Measurements from ENCODE around the gene TIMM44.
"Not testable (repeated sequence)": the region's sequence is repeated elsewhere in the genome, so short reads cannot be mapped to it uniquely, and the experiment has no call there.

Gene TIMM44

DNA sequence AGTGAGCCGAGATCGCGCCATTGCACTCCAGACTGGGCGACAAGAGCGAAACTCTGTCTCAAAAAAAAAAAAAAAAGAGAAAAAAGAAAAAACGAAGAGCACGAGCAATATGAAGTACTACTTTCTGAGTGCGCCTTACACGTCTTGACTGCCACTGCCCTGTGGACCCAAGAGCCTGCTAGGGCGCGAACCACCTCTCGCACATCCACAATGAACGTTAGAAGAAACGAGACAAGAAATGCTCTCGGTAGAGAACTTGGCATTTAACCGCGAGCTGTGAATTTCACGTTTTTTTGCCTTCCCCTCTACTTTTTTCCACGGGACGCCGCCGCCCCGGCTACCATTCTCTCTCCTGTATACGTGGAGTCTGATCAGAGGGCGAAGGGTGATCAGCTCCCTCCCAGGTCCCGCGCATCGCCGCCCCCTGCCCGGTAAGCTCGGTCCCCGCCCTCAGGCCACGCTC, 454 bp downstream of the TIMM44 start:
- DNase-seq, result no peak

DNA sequence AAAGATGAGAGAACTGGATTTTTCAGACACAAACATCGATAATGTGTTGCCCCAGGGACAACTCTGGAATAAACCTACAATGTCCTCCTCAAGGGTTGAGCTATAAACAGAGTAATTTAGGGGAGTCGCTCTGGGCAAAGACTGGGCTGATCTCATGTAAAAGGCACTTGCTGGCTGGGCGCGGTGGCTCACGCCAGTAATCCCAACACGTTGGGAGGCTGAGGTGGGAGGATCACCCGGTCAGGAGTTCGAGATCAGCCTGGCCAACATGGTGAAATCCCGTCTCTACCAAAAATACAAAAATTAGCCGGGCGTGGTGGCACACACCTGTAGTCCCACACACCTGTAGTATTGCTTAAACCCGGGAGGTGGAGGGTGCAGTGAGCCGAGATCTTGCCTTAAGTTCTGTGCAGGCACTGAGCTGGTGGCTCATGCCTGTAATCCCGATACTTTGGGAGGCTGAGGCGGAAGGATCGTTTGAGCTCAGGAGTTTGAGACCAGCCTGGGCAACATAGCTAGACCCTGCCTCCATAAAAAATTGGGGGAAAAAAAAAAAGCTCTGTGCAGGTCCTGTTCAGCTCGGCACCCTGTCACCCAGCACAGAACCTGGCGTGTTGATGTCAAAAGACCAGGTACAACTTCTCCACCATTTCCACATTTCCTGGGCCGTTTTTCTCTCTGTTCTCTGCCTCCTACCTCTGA, 1.4 kb downstream of the TIMM44 start:
- no peak for DNase-seq

DNA sequence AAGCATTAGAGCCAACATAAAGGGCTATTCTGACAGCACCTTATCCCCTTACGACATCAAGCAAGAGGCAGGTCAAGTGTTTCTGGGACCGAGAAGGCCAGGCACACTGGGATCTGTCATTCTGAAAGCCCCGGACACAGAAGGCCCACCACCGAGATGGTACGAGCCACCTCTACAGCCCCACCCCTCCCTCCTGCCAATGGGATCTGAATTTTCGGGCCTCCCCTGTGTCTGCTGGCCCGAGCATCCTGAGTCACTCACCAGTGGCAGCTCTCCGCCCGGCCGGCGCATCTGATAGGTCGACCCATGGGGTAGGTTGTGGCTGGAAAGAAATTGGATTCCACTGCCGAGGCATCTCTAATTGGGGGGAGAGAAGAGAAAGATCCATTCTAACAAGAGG, 2.6 kb downstream of the TIMM44 start:
- DNase-seq, result no peak

DNA sequence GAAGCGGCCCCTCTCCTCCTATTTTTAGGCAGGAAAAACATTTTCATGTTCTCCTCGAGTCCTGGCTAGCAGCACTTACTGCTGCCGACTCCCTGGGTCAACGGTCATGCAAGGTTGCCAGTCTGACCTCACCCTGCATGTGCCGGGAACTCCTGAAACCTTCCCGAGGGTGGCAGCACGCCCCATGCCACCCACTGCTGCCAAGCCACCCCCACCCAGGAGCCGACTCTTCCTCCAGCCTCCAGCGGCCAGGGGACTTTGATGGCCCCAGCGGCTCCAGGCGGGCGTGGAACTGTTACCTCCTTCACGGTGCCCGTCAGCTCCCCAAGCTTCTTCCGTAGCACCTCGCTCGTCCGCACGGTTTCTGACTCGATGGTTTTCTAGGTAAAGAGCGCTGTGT, 8.7 kb downstream of the TIMM44 start:
- no peak for DNase-seq

DNA sequence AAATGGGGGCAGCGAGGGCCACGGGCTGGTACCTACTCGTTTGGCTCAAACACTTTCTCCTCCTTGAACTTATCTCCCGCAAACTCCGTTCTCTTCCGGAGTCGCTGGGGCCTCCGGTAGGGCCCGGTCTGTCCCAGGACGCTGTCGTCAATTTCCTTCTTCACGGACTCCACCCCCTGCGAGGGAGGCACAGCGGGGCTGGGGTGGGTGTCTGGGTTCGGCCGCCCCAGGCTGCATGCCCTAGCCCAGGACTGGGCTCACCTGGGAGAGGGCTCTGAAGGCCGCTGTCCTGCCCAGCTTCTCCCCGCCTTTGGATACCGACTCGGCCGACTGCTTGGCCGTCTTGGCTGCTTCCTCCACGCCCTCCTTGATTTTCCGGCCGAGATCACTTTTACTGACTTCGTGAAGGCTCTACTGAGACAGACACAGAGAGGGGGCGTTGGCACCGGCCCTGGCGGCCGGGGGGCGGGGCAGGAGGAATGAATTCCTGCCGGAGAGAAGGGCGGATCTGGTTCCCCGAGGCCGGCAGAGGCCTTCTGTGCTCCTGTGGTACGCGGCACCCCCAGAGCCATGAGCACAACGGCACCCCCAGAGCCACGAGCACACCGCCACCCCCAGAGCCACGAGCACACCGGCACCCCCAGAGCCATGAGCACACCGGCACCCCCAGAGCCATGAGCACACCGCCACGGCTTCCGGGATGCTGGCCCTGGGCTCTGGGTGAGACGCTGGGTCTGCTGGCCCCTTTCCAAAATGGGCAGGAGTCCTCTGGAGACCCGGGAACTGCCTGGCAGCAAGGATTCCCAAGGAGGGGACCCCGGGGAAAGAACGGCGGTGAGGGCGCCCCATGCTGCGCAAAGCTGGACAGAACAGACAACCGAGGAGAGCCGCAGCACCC, 9.4 kb downstream of the TIMM44 start:
- DNase-seq, result no peak

DNA sequence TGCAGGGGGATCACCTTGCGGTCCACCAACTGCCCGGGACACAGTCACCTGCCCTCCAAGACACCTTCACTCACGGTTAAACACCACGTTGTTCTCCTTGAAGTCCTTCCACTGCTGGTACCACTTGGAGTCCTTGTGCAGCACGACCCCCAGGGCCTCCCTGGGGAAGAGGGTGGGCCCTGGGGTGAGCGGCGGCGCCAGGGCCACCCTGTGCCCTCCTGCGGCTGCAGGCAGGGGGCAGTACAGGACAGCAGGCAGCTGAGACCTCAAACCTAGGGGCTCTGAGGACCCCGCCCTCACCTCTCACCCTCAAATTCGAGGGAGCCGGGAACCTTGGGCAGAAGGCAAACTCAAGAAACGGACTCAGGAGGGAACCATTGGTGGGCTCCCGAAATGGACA, 10.1 kb downstream of the TIMM44 start:
- DNase-seq, result no peak

DNA sequence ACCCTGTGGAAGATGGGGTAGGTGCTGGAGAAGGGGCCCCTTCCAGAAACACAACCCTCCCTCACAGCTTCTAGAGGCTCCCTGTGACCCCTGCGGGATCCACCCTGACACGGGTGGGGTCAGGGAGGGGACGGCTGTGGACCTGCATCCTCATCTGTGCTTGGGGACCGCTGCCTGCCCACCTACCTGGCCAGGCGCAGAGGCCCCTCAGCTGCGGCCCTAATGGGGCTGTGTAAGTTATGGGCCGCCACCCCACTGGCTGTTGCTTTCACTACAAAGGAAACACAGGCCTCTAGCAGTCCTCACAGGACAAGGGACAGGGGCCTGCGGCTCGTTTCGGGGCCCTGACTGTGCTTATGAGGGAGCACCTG, 10.6 kb downstream of the TIMM44 start:
- no peak for DNase-seq

DNA sequence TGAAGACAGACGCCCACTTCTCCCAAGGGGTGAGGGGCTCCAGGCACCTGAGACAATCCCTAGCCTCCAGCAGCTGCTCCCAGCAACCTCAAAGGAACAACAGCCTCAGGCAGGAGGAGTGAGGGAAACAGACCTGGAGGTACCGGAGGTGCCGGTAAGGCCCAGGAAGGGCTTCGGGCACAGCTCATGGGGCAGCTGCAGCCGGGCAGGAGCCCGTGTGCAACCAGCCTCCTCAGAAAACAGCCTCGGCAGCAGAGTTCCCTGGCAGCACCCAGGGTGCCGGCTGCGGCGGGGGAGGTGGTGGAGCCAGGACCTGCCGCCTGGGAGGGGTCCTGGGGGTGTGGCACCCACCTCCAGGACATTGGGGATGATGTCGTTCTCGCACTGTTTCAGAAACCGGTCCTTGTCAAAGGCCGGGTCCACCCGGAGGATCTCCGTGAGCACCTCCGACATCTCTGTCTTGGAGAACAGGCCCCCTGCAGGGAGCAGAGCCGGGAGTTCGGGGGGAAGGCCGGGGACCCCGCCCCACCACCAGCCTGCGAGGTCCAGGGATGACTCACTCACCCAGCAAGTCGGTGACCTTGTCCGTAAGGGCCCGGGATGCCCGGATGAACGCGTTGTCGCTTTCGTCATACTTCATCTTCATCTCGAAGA, 11.1 kb downstream of the TIMM44 start:
- no peak for DNase-seq

DNA sequence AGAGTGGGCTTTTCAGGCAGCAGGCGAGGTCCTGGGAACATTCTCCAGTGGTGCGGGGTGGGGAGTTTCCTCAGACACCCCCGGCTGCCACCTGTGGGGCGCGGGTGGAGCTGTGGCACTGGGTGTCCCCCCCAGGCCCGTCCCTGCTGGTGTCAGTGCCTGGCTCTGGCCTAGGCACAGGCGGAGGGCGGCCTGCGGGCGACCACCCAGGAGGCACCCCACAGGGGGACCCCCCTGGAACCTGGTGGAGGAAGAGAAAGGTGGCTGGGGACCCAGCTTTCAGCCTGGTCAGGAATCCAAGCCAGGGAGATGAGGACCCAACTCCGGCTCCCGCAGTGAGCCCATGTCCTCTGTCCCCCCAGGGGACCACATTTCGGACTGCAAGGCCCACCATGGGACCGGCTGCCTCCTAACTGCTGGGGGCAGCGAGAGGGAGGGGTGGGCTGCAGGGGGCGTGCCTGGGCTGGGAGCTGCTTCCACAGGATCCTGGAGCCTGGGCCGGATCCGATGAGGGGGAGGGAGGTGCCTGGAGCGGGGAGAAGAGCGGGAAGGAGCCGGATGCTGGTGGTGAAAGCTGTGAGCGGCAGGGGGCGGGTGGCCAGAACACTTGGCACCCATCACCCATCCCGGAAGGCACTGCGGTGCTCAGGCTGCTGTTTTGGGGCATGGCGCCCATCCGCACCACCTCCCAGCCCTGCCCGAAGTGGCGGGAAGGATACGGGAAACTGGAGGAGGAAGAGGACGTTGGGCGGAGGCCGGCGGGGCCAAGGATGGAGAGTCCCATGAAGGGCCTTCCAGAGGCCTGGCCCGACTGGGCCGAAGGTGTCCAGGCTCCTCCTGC, 12.0 kb downstream of the TIMM44 start:
- DNase-seq, result no peak

DNA sequence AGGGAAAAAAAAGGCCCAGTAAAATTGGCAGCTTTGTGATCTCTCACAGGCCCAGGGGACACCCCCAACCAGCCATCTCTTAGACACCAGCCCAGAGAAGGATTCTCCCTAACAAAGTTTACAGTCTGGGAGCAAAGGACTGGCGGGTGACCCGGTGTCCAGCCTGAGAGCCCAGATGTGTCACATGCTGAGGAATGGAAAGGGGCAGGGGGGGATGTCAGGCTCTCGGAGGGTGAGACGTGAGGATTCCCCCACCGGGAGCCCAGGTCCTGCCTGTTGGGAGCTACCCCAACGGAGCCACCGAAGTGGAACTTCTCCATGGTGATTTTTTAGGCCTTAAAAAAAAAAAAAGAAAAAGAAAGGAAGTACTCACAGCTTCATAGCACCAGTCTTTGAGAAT, 12.7 kb downstream of the TIMM44 start:
- DNase-seq, result no peak

DNA sequence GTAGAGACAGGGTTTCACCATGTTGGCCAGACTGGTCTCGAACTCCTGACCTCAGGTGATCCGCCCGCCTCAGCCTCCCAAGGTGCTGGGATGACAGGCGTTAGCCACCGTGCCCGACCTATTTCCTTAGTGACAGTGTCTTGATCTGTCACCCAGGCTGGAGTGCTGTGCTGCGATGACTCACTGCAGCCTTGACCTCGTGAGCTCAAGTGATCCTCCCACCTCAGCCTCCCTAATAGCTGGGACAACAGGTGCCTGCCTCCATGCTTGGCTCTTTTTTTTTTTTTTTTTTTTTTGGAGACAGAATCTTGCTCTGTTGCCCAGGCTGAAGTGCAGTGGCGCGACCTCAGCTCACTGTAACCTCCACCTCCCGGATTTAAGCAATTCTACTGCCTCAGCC, 13.4 kb downstream of the TIMM44 start:
- DNase-seq, result not testable (repeated sequence)

DNA sequence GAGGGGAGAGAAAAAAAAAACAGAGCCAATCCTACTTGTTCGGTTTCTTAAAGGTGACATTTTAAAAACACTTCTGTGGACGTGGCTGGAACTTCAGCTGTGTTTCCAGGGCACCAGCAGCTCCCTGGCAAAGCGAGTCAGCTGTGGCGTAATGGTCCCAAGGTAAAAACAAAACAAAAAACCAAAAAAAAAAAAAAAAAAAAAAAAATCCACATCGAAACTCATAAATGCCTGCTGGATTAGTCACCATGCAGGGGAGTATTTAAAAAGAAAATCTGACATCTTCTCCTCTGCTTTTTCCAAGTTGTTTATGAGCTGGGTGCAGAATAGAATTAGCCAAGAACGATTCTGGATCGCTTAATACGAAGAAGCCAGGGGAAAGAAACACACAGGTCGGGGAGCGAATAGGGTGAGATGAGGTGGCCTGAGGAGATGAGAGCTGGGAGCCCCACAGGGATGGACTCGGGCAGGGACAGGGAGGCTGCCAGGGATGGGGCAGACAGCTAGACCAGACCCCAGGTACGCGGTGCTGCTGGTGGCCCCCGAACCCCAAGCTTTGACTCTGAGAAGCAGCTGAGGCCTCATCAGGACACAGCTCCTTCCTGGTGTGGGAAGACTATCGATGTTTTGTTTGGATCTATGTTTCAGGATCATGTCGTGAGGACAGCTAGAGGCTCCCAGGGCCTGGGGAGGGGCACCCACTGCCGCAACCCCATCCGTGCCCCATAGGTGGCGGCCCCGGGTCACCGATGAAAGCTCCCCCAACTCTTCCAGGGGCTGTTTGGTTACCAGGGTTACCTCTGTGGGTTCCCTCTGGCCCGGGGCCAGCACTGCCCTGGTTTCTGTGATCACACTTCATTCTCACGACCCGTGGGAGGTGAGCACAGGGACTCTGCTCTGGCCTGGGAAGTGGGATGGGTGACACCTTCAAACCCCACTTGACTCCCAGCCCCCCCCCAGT, 14.4 kb downstream of the TIMM44 start:
- DNase-seq, result peak; percentile 20

DNA sequence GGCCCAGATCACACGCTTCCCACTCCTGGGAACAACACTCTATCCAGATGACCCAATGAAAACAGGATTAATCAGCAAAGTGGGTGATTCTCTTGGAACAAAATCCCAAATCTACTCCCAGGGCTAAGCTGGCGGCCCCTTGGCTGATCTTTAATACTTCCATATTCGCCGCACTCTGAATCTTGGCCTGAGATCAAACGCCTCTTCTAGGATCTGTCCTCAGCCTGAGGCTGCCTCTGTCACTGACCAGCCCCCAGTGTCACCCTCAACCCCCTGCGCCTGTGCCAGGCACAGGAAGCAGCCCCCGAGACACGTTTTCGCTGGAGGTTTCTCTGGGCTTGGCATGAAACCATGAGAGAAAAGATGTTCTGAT, 15.1 kb downstream of the TIMM44 start:
- DNase-seq, result no peak

DNA sequence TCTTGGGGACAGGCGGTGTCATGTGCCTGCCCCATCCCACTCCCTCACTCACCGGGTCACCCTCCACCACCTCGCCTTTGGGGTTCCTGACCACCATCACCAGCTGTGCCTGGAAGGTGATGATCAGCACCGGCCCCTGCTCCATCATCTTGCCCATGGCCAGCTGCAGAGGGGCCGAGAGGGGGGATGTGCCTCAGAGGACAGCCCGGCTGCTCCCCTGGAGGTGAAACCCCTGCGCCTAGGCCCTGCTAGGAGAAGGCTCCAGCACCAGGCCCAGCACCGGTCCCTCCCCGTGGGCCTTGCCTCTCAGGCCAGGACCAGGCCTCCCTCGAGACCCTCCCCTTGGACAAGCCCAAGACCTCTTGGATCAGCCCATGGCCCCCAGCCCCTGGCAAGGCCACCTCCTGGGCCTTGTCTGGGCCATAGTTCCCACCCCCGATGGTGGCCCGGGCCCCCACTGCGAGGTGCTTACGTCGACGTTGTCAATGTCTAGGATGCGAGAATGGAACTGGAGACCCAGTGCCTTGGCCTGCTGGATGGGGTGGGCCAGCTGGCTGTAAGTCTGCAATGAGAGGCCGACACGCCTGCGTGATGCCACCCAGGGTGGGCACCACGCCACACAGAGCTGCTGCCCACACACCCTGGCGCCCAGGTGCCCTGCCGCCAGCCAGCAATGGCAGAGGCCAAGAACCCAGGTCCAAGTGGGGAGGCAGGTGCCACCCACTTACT, 15.7 kb downstream of the TIMM44 start:
- DNase-seq, result no peak

DNA sequence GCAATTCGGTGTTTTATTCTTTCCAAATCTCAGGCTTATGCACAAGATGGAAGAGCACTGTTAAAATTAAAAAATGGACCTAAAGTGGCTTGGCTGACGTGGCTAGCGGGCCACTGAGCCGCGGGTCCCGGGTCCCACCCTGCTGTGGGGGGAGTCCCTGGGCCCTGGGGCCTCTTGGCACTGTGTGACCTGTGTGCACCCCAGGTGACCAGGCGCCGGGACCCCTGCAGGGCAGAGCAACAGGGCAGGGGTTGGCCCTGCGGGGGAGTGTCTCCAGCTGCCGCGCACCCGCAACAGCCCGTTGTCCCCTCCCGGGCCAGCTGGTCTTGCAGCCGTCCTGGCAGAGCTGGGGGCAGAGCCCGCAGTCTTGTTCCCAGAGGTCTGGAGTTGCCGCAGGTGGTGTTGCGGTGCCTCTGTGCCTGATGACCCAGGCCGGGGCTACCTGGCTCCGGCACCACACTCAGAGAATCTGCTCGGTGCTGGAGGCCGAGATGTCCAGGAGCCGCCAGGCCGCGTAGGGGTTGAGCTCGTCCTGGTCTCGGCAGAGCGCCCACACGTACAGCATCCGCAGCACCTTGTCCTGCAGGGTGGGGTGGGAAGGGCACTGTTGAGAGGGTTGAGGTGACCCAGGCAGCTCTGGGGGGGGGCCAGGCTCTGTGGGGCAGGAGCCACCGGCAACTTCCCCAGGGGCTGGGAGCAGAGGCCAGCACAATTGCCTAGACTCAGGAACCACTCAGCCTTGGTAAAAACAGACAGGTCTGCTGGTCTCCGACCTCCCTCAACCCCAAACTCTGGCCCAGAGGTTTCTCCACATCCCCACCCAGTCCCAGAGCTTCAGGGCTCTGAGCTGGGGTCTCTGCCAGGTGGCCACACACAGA, 16.5 kb downstream of the TIMM44 start:
- no peak for DNase-seq

DNA sequence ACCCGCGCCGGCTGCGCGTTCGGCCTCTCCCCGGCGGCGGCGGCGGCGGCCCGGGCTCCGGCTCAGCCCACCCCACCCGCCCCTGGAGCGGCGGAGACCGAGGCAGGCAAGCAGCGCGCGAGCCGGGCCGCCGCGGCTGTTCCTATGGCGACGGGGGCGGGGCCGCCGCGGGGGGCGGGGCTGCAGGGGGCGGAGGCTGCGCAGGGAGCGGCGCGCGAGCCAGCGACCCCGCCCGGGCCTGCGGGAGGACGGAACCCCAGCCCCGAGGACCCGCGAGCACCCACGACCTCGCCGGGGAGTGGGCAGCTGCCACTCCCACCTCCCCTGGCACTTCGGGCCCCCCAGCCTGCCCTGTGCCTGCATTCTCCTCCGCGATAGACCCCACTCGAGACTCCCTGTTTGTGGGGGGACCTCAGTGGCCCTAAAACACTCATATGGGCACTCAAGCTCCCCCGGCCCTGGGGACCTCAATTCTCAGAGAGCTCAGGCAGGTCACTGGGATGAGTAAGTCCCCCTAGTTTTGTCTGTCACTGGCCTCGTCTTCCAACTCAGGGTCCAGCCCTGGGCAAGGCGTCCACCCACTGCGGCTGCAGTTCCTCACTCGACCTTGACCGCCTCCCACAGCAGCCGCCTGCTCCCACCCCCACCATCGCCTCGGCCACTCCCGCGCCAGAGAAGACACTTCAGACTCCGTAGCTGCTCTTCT, 17.3 kb downstream of the TIMM44 start, which contains the start of gene CTXN1:
CTXN1 (minus strand) TSS at position 115 of the 706 bp plus-strand sequence. CDS start 597 bp downstream, outside the sequence.
- peak; percentile 35 for DNase-seq

DNA sequence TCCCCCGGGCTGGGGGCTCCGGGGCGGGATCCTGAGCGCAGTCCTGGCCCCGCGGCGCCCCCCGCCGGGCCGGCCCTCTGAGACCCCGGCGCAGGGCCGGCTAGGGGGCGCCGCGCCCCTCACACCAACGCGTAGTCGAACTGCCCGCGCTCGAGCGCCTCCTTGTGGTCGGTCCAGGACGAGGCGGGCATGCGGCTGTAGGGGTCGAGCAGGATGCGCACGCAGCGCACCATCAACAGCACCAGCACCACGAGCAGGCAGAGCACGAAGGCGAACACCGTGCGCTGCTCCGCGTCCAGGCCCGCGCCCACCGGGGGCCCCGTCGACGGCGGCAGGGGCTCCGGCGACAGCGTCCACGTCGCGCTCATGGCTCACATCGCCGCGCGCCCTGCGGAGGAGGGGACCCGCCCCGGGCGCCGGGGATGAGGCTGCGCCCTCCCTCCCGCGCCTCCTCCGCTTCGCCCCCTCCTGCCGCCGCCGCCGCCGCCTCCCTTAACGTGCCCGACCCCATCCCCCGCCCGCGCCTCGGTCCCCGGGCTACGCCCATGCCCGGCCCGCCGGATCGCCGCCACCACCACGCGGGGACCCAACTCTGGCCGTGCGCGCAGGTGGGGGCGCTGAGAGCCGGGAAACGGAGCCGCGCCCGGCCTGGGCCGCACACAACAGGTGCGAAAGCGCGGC, 18.2 kb downstream of the TIMM44 start:
- DNase-seq, result peak; percentile 51

DNA sequence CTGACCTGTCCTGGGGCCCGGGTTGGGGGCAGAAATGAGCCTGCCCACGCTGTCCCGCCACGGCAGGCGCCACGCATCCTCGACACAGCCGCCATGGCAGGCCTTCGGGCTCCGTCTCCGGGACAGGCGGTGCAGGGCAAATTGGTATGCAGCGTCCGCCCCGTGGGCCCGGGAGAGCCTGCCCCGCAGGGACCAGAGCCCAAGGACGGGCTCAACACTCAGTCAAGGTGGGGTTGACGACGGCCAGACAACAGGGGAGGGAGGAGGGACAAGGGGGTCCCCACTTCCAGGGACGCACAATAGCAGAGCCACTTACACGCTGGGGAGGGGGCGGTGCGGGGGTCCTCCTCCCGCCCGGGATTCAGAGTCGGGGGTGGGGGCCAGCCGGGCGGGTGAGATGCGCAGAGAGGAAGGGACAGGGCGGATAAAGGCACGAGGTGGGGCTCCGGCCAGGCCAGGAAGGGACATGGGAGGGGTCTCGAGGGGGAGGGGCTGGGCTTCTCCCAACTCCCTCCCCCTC, 18.8 kb downstream of the TIMM44 start:
- no peak for DNase-seq
